K562 (cell line): Measurements from ENCODE around the gene STAT4. TPM values are rescaled to one million over a fixed set of nuclear protein-coding genes. Genes with fewer than 3 reads are reported as not detected.

Experiments
- ATAC-seq: fragments of 200-7000 bp; cut with Tn5 transposase; 3 replicates; pipeline ENCODE4 v1.9.1; 2020; ENCODE audit warnings: moderate library complexity
- BruUV-seq: library from RNA; stranded (reverse); fragments of 400-500 nt; replicated peaks from 2 replicates; lab custom pipeline; 2021; lab: Mats Ljungman, UMichigan
- CTCF ChIA-PET: fragments of 300-600 bp; formaldehyde crosslinking; extraction: SDS; loops from one replicate; lab custom pipeline; 2021; ENCODE audit warnings: low intra/inter-chr PET ratio; lab: Yijun Ruan, JAX
- POLR2A ChIA-PET: fragments of 300-600, 350-650 bp; sonication (Branson Sonifier 250); formaldehyde crosslinking; extraction: SDS; loops from one replicate; lab custom pipeline; 2021; ENCODE audit warnings: antibody characterized with exemption, inconsistent platforms; lab: Yijun Ruan, JAX
- DNase-seq, 4 experiments: peaks; one replicate each; pipeline versions ENCODE4 v3.0.0 to v3.0.0-alpha.2; 2011 to 2018; ENCODE audit warnings: low spot score in 3 of 4, mixed read lengths in 3 of 4; ENCODE audit errors: extremely low read depth in 1 of 4
- FAIRE-seq: peaks from 2 replicates; lab custom pipeline; 2011; peaks lifted over from hg19 to GRCh38; lab: Jason Lieb, UNC
- H2AFZ ChIP-seq: 2 replicates; pipeline ENCODE4 v1.6.0; 2011; ENCODE audit warnings: low read depth, low read length, control low read depth, inconsistent platforms
- H3K27ac ChIP-seq: fragments of 200-600 bp; 3 replicates; pipeline ENCODE4 v1.8.0; 2011; ENCODE audit warnings: low read depth, mild to moderate bottlenecking, control low read depth, inconsistent platforms, low read length, moderate library complexity, mixed read lengths; ENCODE audit errors: extremely low read depth
- H3K27me3 ChIP-seq, 2 experiments: fragments of 300-600 bp in 1 of 2; 2 replicates in 1 of 2; 3 replicates in 1 of 2; pipeline versions ENCODE4 v1.6.0 to v1.8.0; 2011; ENCODE audit warnings: inconsistent platforms in 2 of 2, low read length in 2 of 2, mild to moderate bottlenecking in 1 of 2, mixed read lengths in 1 of 2, moderate library complexity in 1 of 2; ENCODE audit not compliant: control insufficient read depth in 2 of 2, insufficient read depth in 2 of 2
- H3K36me3 ChIP-seq: fragments of 300-600 bp; 3 replicates; pipeline ENCODE4 v1.8.0; 2011; ENCODE audit warnings: mild to moderate bottlenecking, low read length, inconsistent platforms; ENCODE audit not compliant: control insufficient read depth, insufficient read depth
- H3K4me1 ChIP-seq, 2 experiments: fragments of 200-600 bp in 1 of 2; replicated peaks in 1 of 2; 2 replicates in 1 of 2; 3 replicates in 1 of 2; pipeline versions ENCODE4 v1.5.1 to v1.8.0; 2011; ENCODE audit warnings: inconsistent platforms in 2 of 2, low read length in 2 of 2, mild to moderate bottlenecking in 1 of 2, mixed read lengths in 1 of 2, moderate library complexity in 1 of 2; ENCODE audit not compliant: control insufficient read depth in 2 of 2, insufficient read depth in 2 of 2
- H3K4me2 ChIP-seq: 2 replicates; pipeline ENCODE4 v1.6.1; 2011; ENCODE audit warnings: low read length, control low read depth, inconsistent platforms, mixed read lengths; ENCODE audit not compliant: insufficient read depth
- H3K4me3 ChIP-seq: fragments of 200-600 bp; sonication (generic), shearing (Covaris generic); 2 replicates; pipeline ENCODE4 v1.5.1; 2016; ENCODE audit warnings: control low read depth, inconsistent platforms
- H3K79me2 ChIP-seq: fragments of 200-600 bp; 3 replicates; pipeline ENCODE4 v1.8.0; 2011; ENCODE audit warnings: low read length, inconsistent platforms; ENCODE audit not compliant: control insufficient read depth, insufficient read depth
- H3K9ac ChIP-seq, 2 experiments: 2 replicates each; pipeline versions ENCODE4 v1.6.0 to v1.6.1; 2011; ENCODE audit warnings: low read depth in 2 of 2, low read length in 2 of 2, control low read depth in 1 of 2, inconsistent platforms in 1 of 2, mild to moderate bottlenecking in 1 of 2, mixed read lengths in 1 of 2; ENCODE audit not compliant: insufficient read depth in 1 of 2
- H3K9me1 ChIP-seq: one replicate; pipeline ENCODE4 v1.6.0; 2011; ENCODE audit warnings: inconsistent platforms, mild to moderate bottlenecking, low read length, moderate library complexity; ENCODE audit not compliant: control insufficient read depth, insufficient read depth
- H3K9me3 ChIP-seq: replicated peaks from 2 replicates; pipeline ENCODE4 v1.5.1; 2011; ENCODE audit warnings: low read depth, low read length, inconsistent platforms; ENCODE audit not compliant: control insufficient read depth, insufficient read depth
- H4K20me1 ChIP-seq: replicated peaks from 2 replicates; pipeline ENCODE4 v1.6.1; 2011; ENCODE audit warnings: low read length, inconsistent platforms, mixed read lengths; ENCODE audit not compliant: control insufficient read depth, insufficient read depth
- FOXK2 ChIP-seq, 2 experiments: fragments of 450-650 bp; IDR thresholded peaks in 1 of 2; conservative IDR thresholded peaks in 1 of 2; 2 replicates each; pipeline ENCODE4 v1.6.1; 2016; ENCODE audit warnings: low read depth in 2 of 2, mild to moderate bottlenecking in 1 of 2
- MED1 ChIP-seq: sonication (generic); formaldehyde crosslinking; IDR thresholded peaks from 2 replicates; pipeline ENCODE4 v1.8.1; 2023; ENCODE audit warnings: missing genetic modification reagents, borderline replicate concordance
- WGBS: fragments of 100-300 bp; shearing (Covaris generic); methylation state at CpG from one replicate; pipeline ENCODE4 v1.1.6; 2016; ENCODE audit warnings: low coverage, mixed read lengths; ENCODE audit not compliant: insufficient coverage; ENCODE audit errors: missing lambda C conversion rate; 5-methylcytosine and 5-hydroxymethylcytosine counted together
- in situ Hi-C: fragments of 300-500 bp; cut with MboI; formaldehyde crosslinking; loops from 4 replicates; pipeline ENCODE4 v1.15.0; 2018; ENCODE audit warnings: inconsistent platforms, mixed read lengths
- intact Hi-C: fragments of 100-400 bp; cut with micrococcal nuclease; formaldehyde crosslinking; loops from 2 replicates; pipeline ENCODE4 v1.14.2; 2022
- polyA plus RNA-seq, 8 experiments: library from polyadenylated mRNA; depleted of rRNA in 4 of 8; stranded (reverse) in 5 of 8; unstranded in 3 of 8; fragments of >200 nt; fragmentation: Nextera tagmentation in 2 of 8; fragmentation: Illumina TruSeq in 1 of 8; extraction: Ambion mirVana in 2 of 8; extraction: Trizol in 1 of 8; gene quantifications; 2 replicates each; pipeline versions ENCODE4 v1.2.1 to v1.2.3, GENCODE V29; 2011 to 2014; ENCODE audit warnings: inconsistent platforms in 1 of 8, missing spikeins in 1 of 8
- total RNA-seq, 7 experiments: library from RNA; depleted of rRNA in 6 of 7; stranded (reverse); fragments of >200 nt in 6 of 7; fragmentation: Illumina TruSeq in 2 of 7; extraction: Trizol in 2 of 7; gene quantifications; 2 replicates each; pipeline versions ENCODE4 v1.2.1 to v1.2.3, GENCODE V29; 2011 to 2021; ENCODE audit warnings: low replicate concordance in 1 of 7
- TF ChIP-seq, protein P1 (sequence below): sonication (generic); formaldehyde crosslinking; IDR thresholded peaks from 2 replicates; pipeline ENCODE4 v1.8.0; 2022; ENCODE audit warnings: missing genetic modification reagents, mild to moderate bottlenecking, borderline replicate concordance
- TF ChIP-seq, protein P2 (sequence below): sonication (generic); formaldehyde crosslinking; IDR thresholded peaks from 2 replicates; pipeline ENCODE4 v1.8.0; 2022; ENCODE audit warnings: missing genetic modification reagents, mild to moderate bottlenecking, borderline replicate concordance
- TF ChIP-seq, protein P3 (sequence below): fragments of 450-650 bp; IDR thresholded peaks from 2 replicates; pipeline ENCODE4 v1.6.1; 2016; ENCODE audit warnings: borderline replicate concordance
- TF ChIP-seq, protein P4 (sequence below): fragments of 250-450 bp; sonication (Bioruptor Pico); IDR thresholded peaks from 2 replicates; pipeline ENCODE4 v1.5.0; 2020; ENCODE audit warnings: mild to moderate bottlenecking

STAT4 gene
- total and polyA plus RNA-seq, 9 of the 15 experiments (the other 6 are each of a cell fraction or from before 2014, with no cell fraction given) = 0.01 to 0.06 (median 0.03) TPM; not detected in 6

DNA sequence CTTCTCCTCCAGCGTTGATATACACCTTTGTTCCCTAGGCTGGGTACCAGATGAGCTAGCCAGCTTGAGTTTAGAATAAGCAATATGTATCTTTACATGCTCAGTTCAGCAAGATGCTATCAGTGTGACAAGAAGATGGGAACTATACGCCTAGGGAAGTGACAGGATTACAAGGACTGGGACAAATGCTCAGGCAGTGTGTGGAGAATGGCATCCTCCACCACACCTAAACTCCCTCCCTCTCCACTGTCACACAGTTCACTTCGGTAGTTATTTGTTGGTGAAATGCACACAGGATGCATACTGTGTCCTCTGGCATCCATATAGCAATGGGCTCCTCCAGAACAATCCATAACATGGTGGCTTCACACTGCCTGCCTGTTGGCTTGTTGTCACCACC, 144.5 kb downstream of the STAT4 start:
- in situ Hi-C loops = no loop called here
- CTCF ChIA-PET = no interaction called here

More for the DNA sequence above, 144.5 kb downstream of the STAT4 start:
- Histone ChIP-seq H3K36me3 (peaks cover 96% of the 10 kb centered on the region), H3K9ac (no peak overlapping the region), H3K79me2 (peaks cover 6% of the 10 kb centered on the region; the same call in 2 of the 3 replicates), H3K9me1 (no peaks in the 10 kb centered on the region), H4K20me1 (no peaks in the 10 kb centered on the region), H2AFZ (no peak overlapping the region), H3K9me3 (no peaks in the 10 kb centered on the region), H3K27ac (no peak overlapping the region), H3K4me1 (no peaks in the 10 kb centered on the region), H3K4me2 (no peak overlapping the region), H3K27me3 (no peaks in the 10 kb centered on the region), H3K4me3 (no peak overlapping the region)
- 92% methylated on average over 3 of the region's 3 CpGs for WGBS
- DNase-seq = no peak
- FAIRE-seq = no peak
- POLR2A ChIA-PET = interaction anchor here (1.1 kb wide), 1 partner anchor 8 kb away, joined by 5 read pairs; no protein-coding TSS in a partner anchor
- TF ChIP-seq, protein P1, sequence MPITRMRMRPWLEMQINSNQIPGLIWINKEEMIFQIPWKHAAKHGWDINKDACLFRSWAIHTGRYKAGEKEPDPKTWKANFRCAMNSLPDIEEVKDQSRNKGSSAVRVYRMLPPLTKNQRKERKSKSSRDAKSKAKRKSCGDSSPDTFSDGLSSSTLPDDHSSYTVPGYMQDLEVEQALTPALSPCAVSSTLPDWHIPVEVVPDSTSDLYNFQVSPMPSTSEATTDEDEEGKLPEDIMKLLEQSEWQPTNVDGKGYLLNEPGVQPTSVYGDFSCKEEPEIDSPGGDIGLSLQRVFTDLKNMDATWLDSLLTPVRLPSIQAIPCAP (CRISPR knock-in tag) = no peak
- TF ChIP-seq, protein P2, sequence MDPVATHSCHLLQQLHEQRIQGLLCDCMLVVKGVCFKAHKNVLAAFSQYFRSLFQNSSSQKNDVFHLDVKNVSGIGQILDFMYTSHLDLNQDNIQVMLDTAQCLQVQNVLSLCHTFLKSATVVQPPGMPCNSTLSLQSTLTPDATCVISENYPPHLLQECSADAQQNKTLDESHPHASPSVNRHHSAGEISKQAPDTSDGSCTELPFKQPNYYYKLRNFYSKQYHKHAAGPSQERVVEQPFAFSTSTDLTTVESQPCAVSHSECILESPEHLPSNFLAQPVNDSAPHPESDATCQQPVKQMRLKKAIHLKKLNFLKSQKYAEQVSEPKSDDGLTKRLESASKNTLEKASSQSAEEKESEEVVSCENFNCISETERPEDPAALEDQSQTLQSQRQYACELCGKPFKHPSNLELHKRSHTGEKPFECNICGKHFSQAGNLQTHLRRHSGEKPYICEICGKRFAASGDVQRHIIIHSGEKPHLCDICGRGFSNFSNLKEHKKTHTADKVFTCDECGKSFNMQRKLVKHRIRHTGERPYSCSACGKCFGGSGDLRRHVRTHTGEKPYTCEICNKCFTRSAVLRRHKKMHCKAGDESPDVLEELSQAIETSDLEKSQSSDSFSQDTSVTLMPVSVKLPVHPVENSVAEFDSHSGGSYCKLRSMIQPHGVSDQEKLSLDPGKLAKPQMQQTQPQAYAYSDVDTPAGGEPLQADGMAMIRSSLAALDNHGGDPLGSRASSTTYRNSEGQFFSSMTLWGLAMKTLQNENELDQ (CRISPR knock-in tag) = no peak
- no peak for TF ChIP-seq FOXK2 (conservative IDR thresholded peaks at IDR 0.05 in 1 of 2, IDR thresholded peaks at IDR 0.05 in 1 of 2; ENCODE audit: low read depth in 2 of 2)
- TF ChIP-seq MED1 (CRISPR knock-in tag) = no peak
- TF ChIP-seq, protein P3, sequence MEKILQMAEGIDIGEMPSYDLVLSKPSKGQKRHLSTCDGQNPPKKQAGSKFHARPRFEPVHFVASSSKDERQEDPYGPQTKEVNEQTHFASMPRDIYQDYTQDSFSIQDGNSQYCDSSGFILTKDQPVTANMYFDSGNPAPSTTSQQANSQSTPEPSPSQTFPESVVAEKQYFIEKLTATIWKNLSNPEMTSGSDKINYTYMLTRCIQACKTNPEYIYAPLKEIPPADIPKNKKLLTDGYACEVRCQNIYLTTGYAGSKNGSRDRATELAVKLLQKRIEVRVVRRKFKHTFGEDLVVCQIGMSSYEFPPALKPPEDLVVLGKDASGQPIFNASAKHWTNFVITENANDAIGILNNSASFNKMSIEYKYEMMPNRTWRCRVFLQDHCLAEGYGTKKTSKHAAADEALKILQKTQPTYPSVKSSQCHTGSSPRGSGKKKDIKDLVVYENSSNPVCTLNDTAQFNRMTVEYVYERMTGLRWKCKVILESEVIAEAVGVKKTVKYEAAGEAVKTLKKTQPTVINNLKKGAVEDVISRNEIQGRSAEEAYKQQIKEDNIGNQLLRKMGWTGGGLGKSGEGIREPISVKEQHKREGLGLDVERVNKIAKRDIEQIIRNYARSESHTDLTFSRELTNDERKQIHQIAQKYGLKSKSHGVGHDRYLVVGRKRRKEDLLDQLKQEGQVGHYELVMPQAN = no peak
- TF ChIP-seq, protein P4, sequence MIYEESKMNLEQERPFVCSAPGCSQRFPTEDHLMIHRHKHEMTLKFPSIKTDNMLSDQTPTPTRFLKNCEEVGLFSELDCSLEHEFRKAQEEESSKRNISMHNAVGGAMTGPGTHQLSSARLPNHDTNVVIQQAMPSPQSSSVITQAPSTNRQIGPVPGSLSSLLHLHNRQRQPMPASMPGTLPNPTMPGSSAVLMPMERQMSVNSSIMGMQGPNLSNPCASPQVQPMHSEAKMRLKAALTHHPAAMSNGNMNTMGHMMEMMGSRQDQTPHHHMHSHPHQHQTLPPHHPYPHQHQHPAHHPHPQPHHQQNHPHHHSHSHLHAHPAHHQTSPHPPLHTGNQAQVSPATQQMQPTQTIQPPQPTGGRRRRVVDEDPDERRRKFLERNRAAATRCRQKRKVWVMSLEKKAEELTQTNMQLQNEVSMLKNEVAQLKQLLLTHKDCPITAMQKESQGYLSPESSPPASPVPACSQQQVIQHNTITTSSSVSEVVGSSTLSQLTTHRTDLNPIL = no peak
- intact Hi-C loops = no loop called here
- BruUV-seq = no TSS peak
- no peak for ATAC-seq
